ENCODE measurements around the gene TRPC5OS.

- TF ChIP-seq, protein P1, sequence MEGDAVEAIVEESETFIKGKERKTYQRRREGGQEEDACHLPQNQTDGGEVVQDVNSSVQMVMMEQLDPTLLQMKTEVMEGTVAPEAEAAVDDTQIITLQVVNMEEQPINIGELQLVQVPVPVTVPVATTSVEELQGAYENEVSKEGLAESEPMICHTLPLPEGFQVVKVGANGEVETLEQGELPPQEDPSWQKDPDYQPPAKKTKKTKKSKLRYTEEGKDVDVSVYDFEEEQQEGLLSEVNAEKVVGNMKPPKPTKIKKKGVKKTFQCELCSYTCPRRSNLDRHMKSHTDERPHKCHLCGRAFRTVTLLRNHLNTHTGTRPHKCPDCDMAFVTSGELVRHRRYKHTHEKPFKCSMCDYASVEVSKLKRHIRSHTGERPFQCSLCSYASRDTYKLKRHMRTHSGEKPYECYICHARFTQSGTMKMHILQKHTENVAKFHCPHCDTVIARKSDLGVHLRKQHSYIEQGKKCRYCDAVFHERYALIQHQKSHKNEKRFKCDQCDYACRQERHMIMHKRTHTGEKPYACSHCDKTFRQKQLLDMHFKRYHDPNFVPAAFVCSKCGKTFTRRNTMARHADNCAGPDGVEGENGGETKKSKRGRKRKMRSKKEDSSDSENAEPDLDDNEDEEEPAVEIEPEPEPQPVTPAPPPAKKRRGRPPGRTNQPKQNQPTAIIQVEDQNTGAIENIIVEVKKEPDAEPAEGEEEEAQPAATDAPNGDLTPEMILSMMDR (IDR thresholded peaks at IDR 0.05): no peak
- TF ChIP-seq POLR2A (IDR thresholded peaks at IDR 0.05): no peak
- no peak for TF ChIP-seq EP300 (IDR thresholded peaks at IDR 0.05)
- TF ChIP-seq POLR2AphosphoS5 (IDR thresholded peaks at IDR 0.05): no peak
Measured at GRCh38 chrX:111868726-111869638, 7.0 kb upstream of the TRPC5OS start.
